ENCODE measurements around the gene FOXN1. TPM values are rescaled to one million over a fixed set of nuclear protein-coding genes. Genes with fewer than 3 reads are reported as not detected.
A peak's percentile ranks its signal among the peaks of the same experiment; 100 is the strongest.

The FOXN1 gene
- total RNA-seq, 1 experiment from 2014 or later, result 0.48 TPM

DNA sequence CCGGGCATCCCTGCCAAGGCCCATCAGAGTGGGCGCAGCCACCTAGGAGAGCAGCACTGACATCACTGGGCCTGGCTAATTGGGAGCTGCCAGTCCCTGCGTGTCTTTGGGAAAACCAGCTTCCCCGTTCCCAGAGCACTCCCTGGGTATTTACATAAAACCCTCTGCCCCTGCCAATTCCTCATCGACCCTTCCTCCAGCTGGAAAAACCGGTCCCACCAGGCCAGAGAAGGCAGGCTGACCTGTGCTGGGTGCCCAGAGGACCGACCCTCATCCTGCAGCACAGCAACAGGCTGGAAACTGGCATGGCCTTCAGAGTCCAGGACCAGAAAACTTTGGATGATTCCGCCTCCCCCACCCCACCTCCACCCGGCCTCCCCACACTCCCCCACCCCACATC is 8.2 kb upstream of the FOXN1 start:
- Mint-ChIP-seq H3K27ac (ENCODE audit: unreplicated experiment) (no peak overlapping the region), H3K9me3 (ENCODE audit: unreplicated experiment) (no peaks in the 10 kb centered on the region), H3K27me3 (ENCODE audit: insufficient read depth, unreplicated experiment) (no peaks in the 10 kb centered on the region), H3K4me3 (ENCODE audit: unreplicated experiment) (no peak overlapping the region), H3K4me1 (ENCODE audit: low read depth, unreplicated experiment) (peaks cover 7% of the 10 kb centered on the region), H3K36me3 (ENCODE audit: insufficient read depth, unreplicated experiment) (no peaks in the 10 kb centered on the region)
- Histone ChIP-seq H3K4me1 (peaks cover 6% of the 10 kb centered on the region; the same call in 1 of the 2 replicates), H3K27me3 (replicated peaks; ENCODE audit: control insufficient read depth, insufficient read depth, low read length) (no peaks in the 10 kb centered on the region), H3K36me3 (ENCODE audit: control insufficient read depth, insufficient read depth, low read length) (no peaks in the 10 kb centered on the region), H3K4me3 (ENCODE audit: low read depth, low read length) (no peak overlapping the region), H3K9me3 (no peaks in the 10 kb centered on the region)
- intact Hi-C loops (cut with micrococcal nuclease; ENCODE audit: unreplicated experiment), result no loop called here
- TF ChIP-seq, protein P1, sequence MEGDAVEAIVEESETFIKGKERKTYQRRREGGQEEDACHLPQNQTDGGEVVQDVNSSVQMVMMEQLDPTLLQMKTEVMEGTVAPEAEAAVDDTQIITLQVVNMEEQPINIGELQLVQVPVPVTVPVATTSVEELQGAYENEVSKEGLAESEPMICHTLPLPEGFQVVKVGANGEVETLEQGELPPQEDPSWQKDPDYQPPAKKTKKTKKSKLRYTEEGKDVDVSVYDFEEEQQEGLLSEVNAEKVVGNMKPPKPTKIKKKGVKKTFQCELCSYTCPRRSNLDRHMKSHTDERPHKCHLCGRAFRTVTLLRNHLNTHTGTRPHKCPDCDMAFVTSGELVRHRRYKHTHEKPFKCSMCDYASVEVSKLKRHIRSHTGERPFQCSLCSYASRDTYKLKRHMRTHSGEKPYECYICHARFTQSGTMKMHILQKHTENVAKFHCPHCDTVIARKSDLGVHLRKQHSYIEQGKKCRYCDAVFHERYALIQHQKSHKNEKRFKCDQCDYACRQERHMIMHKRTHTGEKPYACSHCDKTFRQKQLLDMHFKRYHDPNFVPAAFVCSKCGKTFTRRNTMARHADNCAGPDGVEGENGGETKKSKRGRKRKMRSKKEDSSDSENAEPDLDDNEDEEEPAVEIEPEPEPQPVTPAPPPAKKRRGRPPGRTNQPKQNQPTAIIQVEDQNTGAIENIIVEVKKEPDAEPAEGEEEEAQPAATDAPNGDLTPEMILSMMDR (IDR thresholded peaks at IDR 0.05; ENCODE audit: insufficient read depth in 1 of 2, low read depth in 1 of 2, low read length in 1 of 2, severe bottlenecking in 1 of 2, unreplicated experiment in 1 of 2), result no peak
- ChIA-PET CTCF (interaction anchor here (1.4 kb wide), 1 partner anchor 38 kb away, joined by 3 read pairs; no protein-coding TSS in a partner anchor), POLR2A (no interaction called here)
- BruUV-seq (replicated peaks), result no TSS peak
- peak; percentile 49 to 54 for DNase-seq

GRCh38 chr17:28498652-28499363 is 7.3 kb upstream of the FOXN1 start:
- H3K27me3 Mint-ChIP-seq (ENCODE audit: insufficient read depth, unreplicated experiment), result no peaks in the 10 kb centered on the region
- H3K36me3 Mint-ChIP-seq (ENCODE audit: insufficient read depth, unreplicated experiment), result no peaks in the 10 kb centered on the region
- H3K4me1 Mint-ChIP-seq (ENCODE audit: low read depth, unreplicated experiment), result peaks cover 7% of the 10 kb centered on the region
- TF ChIP-seq, protein P1 (IDR thresholded peaks at IDR 0.05; ENCODE audit: insufficient read depth in 1 of 2, low read depth in 1 of 2, low read length in 1 of 2, severe bottlenecking in 1 of 2, unreplicated experiment in 1 of 2), result no peak
- no peaks in the 10 kb centered on the region for H3K36me3 ChIP-seq (ENCODE audit: control insufficient read depth, insufficient read depth, low read length)
- H3K4me1 ChIP-seq, result peaks cover 6% of the 10 kb centered on the region; the same call in 1 of the 2 replicates
- H3K27ac Mint-ChIP-seq (ENCODE audit: unreplicated experiment), result no peak overlapping the region
- intact Hi-C loops (cut with micrococcal nuclease; ENCODE audit: unreplicated experiment), result no loop called here
- no TSS peak for BruUV-seq (replicated peaks)
- no peak for DNase-seq
- ChIA-PET CTCF (no interaction called here), POLR2A (no interaction called here)
- no peaks in the 10 kb centered on the region for H3K9me3 Mint-ChIP-seq (ENCODE audit: unreplicated experiment)
- H3K4me3 ChIP-seq (ENCODE audit: low read depth, low read length), result no peak overlapping the region
- H3K27me3 ChIP-seq (replicated peaks; ENCODE audit: control insufficient read depth, insufficient read depth, low read length), result no peaks in the 10 kb centered on the region
- no peak overlapping the region for H3K4me3 Mint-ChIP-seq (ENCODE audit: unreplicated experiment)
- no peaks in the 10 kb centered on the region for H3K9me3 ChIP-seq

GRCh38 chr17:28499364-28499664 is 6.8 kb upstream of the FOXN1 start:
- Mint-ChIP-seq H3K27ac (ENCODE audit: unreplicated experiment) (no peak overlapping the region), H3K9me3 (ENCODE audit: unreplicated experiment) (no peaks in the 10 kb centered on the region), H3K4me1 (ENCODE audit: low read depth, unreplicated experiment) (peaks cover 7% of the 10 kb centered on the region), H3K36me3 (ENCODE audit: insufficient read depth, unreplicated experiment) (no peaks in the 10 kb centered on the region), H3K27me3 (ENCODE audit: insufficient read depth, unreplicated experiment) (no peaks in the 10 kb centered on the region), H3K4me3 (ENCODE audit: unreplicated experiment) (no peak overlapping the region)
- CTCF ChIA-PET, result no interaction called here
- no TSS peak for BruUV-seq (replicated peaks)
- intact Hi-C loops (cut with micrococcal nuclease; ENCODE audit: unreplicated experiment), result no loop called here
- H3K27me3 ChIP-seq (replicated peaks; ENCODE audit: control insufficient read depth, insufficient read depth, low read length), result no peaks in the 10 kb centered on the region
- H3K36me3 ChIP-seq (ENCODE audit: control insufficient read depth, insufficient read depth, low read length), result no peaks in the 10 kb centered on the region
- peaks cover 6% of the 10 kb centered on the region; the same call in 1 of the 2 replicates for H3K4me1 ChIP-seq
- H3K9me3 ChIP-seq, result no peaks in the 10 kb centered on the region
- TF ChIP-seq, protein P1 (IDR thresholded peaks at IDR 0.05; ENCODE audit: insufficient read depth in 1 of 2, low read depth in 1 of 2, low read length in 1 of 2, severe bottlenecking in 1 of 2, unreplicated experiment in 1 of 2), result no peak
- POLR2A ChIA-PET, result no interaction called here
- no peak for DNase-seq
- H3K4me3 ChIP-seq (ENCODE audit: low read depth, low read length), result no peak overlapping the region
